Heart right ventricle (tissue), 16 donors: ENCODE measurements around the gene OXNAD1. TPM values are rescaled to one million over a fixed set of nuclear protein-coding genes. Genes with fewer than 3 reads are reported as not detected.

Source experiments
- ATAC-seq, 8 donors: fragments of 200-7000 bp; cut with Tn5 transposase; one replicate each; pipeline ENCODE4 v1.9.1; 2020; ENCODE audit warnings: mild to moderate bottlenecking in 8 of 8, moderate library complexity in 8 of 8, moderate number of reproducible peaks in 1 of 8
- DNase-seq, 2 donors: peaks; one replicate each; pipeline ENCODE4 v3.0.0-alpha.2; 2020
- H3K27ac ChIP-seq, 10 donors: fragments of 200-600 bp; sonication (generic) in 2 of 10; one replicate each; pipeline versions ENCODE4 v1.5.0 to v1.8.0; 2020 to 2022; ENCODE audit warnings: mild to moderate bottlenecking in 3 of 10
- H3K27me3 ChIP-seq, 7 donors: fragments of 200-600 bp; one replicate each; pipeline ENCODE4 v1.8.0; 2021 to 2022; ENCODE audit warnings: mild to moderate bottlenecking in 2 of 7
- H3K36me3 ChIP-seq, 9 donors: fragments of 200-600 bp; sonication (generic) in 1 of 9; one replicate each; pipeline versions ENCODE4 v1.5.0 to v1.8.0; 2020 to 2022; ENCODE audit warnings: mild to moderate bottlenecking in 2 of 9
- H3K4me1 ChIP-seq, 9 donors: fragments of 200-600 bp; sonication (generic) in 1 of 9; one replicate each; pipeline versions ENCODE4 v1.5.0 to v1.8.0; 2020 to 2022; ENCODE audit warnings: mild to moderate bottlenecking in 4 of 9
- H3K4me3 ChIP-seq, 10 donors: fragments of 200-600 bp; sonication (generic) in 2 of 10; one replicate each; pipeline versions ENCODE4 v1.5.0 to v1.8.0; 2020 to 2022; ENCODE audit warnings: mild to moderate bottlenecking in 7 of 10, moderate library complexity in 2 of 10
- H3K9me3 ChIP-seq, 11 donors: fragments of 200-600 bp in 10 of 11; sonication (generic) in 2 of 11; one replicate each; pipeline versions ENCODE4 v1.5.0 to v1.8.0; 2013 to 2022; ENCODE audit warnings: mild to moderate bottlenecking in 2 of 11, control low read depth in 1 of 11, moderate library complexity in 1 of 11
- WGBS, 2 donors: extraction: QIAGEN DNeasy Blood & Tissue Kit; methylation state at CpG; one replicate each; pipeline ENCODE4 v1.1.7; 2013; ENCODE audit warnings: inconsistent platforms in 1 of 2; 5-methylcytosine and 5-hydroxymethylcytosine counted together
- intact Hi-C, 10 donors: fragments of 100-400 bp; cut with DNase I; formaldehyde crosslinking; loops; one replicate each; pipeline versions ENCODE4 v1.11.1 to v1.14.2; 2022
- polyA plus RNA-seq, 2 donors: library from polyadenylated mRNA; stranded (reverse); fragments of 200-250 nt; gene quantifications; one replicate each; pipeline ENCODE4 v1.2.3, GENCODE V29; 2013
- total RNA-seq, 10 donors: library from RNA; stranded (reverse); fragmentation: NEBNext Ultra II Directional in 3 of 10; extraction: Animal tissue kit (Norgen Biotek cat#: 25700) in 3 of 10; gene quantifications; one replicate each; pipeline versions ENCODE4 v1.2.1 to v1.2.4, GENCODE V29; 2021 to 2023
- TF ChIP-seq, protein P1 (sequence below), 9 donors: fragments of 200-600 bp; sonication (generic) in 2 of 9; IDR thresholded peaks; one replicate each; pipeline versions ENCODE4 v1.5.0 to v1.8.0; 2021 to 2022; ENCODE audit warnings: antibody characterized with exemption in 9 of 9, mild to moderate bottlenecking in 5 of 9, moderate library complexity in 1 of 9
- donor health status: Arrhythmogenic right ventricular cardiomyopathy.
- donor health status: ischemic (EF 13 %, LVEDD 7.1; RV severe dilation, severe dysfunction).
- donor health status: healthy with polysubstance abuse.
- donor health status: DM: no; HTN: yes; CAD: no.
- donor health status: DM: no; HTN: no; CAD: no.
- donor health status: ischemic (EF 25% LVEDD 6.9; RV normal size, moderate dysfunction).
- donor health status: ischemic (EF 25% LVEDD 5.7; RV mildly dilated, moderate dysfunction).
- donor health status: healthy.
- donor health status: DM: yes; HTN: yes; CAD: no.
- donor health status: Ischemic cardiomyopathy.
- donor health status: ischemic (EF 35%, LVEDD 5.7; RV mildly dilated, moderate dysfunction).
- donor health status: nonischemic (EF 11% LVEDD 7.7; RV severe dilation, severe dysfunction).
- donor health status: DM: yes; HTN: yes; CAD: no.
- donor health status: PGD.
- donor health status: ischemic (EF 29% LVEDD 5.4; RV normal size, mild dysfunction).
- donor health status: nonischemic (EF 23%, LVEDD 6.1; RV moderate dilation, normal function).

OXNAD1 gene
- total and polyA plus RNA-seq, 12 donors: 4.2 to 22.8 (median 17.1) TPM

- no peaks in the 10 kb centered on the region for H3K27me3 ChIP-seq
- no peak overlapping the region for H3K4me3 ChIP-seq
- H3K27ac ChIP-seq: no peak overlapping the region
- H3K9me3 ChIP-seq: no peaks in the 10 kb centered on the region
- ATAC-seq: no peak
- 76 to 78% methylated on average over 3 of the region's 3 CpGs for WGBS, 2 donors
- no peak for DNase-seq
- H3K36me3 ChIP-seq: no peaks in the 10 kb centered on the region
- intact Hi-C loops: loop anchor here (2.0 to 10.0 kb wide), 12 partner anchors 65 to 625 kb away; no protein-coding TSS in a partner anchor
- TF ChIP-seq, protein P1, sequence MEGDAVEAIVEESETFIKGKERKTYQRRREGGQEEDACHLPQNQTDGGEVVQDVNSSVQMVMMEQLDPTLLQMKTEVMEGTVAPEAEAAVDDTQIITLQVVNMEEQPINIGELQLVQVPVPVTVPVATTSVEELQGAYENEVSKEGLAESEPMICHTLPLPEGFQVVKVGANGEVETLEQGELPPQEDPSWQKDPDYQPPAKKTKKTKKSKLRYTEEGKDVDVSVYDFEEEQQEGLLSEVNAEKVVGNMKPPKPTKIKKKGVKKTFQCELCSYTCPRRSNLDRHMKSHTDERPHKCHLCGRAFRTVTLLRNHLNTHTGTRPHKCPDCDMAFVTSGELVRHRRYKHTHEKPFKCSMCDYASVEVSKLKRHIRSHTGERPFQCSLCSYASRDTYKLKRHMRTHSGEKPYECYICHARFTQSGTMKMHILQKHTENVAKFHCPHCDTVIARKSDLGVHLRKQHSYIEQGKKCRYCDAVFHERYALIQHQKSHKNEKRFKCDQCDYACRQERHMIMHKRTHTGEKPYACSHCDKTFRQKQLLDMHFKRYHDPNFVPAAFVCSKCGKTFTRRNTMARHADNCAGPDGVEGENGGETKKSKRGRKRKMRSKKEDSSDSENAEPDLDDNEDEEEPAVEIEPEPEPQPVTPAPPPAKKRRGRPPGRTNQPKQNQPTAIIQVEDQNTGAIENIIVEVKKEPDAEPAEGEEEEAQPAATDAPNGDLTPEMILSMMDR (IDR thresholded peaks at IDR 0.05): no peak
- peaks cover 0 to 21% (median 7%) of the 10 kb centered on the region in 9 donors for H3K4me1 ChIP-seq
Measured at GRCh38 chr3:16249886-16250285, 15.1 kb upstream of the OXNAD1 start.

DNA sequence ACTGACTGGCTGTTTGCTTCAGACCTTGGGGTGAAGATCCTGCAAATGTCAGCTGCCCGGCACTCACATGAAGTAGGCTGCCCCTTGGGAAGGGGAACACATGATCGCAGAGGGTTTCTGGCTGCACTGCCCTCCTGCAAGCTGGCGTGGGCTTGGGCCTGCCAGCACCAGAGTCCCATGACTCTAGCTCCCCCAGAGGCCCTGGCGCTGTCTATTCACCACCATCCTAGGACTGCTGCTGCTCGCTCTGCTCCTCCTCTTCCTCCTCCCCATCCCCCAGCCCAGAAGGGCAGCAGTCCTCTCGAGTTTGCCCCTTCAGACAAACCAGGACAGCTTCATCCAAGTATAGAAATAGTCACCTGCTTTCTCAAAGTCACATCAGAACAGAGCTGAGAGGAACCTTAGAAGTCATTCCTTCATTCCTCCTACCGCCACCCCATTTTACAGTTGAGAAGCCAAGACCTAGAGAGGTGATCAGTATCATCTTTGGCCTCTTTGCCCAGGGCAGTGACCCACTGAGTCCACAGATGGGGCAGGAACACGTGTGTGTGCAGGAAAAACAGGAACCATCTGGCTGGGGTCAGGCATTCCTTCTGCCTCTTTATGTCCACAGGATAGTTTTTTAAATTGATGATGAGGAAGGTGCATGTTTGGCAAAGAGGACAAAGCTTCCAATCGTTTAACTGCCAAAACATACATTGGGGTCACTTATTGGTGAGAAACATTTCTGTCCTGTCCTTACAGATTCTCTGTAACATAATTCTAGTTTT is 13.5 kb upstream of the OXNAD1 start:
- peaks cover 0 to 17% (median 2%) of the 10 kb centered on the region in 9 donors for H3K4me1 ChIP-seq
- intact Hi-C loops: loop anchor here in 2 of 10 donors (5.0 to 10.0 kb wide), 2 partner anchors 429 to 617 kb away; no protein-coding TSS in a partner anchor
- H3K9me3 ChIP-seq: no peaks in the 10 kb centered on the region
- ATAC-seq (no peak), DNase-seq (no peak)
- TF ChIP-seq, protein P1 (IDR thresholded peaks at IDR 0.05): no peak
- 74 to 78% methylated on average over 9 of the region's 9 CpGs for WGBS, 2 donors
- H3K36me3 ChIP-seq: peaks cover 0 to 3% (median 0%) of the 10 kb centered on the region in 9 donors
- H3K27me3 ChIP-seq: no peaks in the 10 kb centered on the region
- no peak overlapping the region for H3K4me3 ChIP-seq
- no peak overlapping the region for H3K27ac ChIP-seq

DNA sequence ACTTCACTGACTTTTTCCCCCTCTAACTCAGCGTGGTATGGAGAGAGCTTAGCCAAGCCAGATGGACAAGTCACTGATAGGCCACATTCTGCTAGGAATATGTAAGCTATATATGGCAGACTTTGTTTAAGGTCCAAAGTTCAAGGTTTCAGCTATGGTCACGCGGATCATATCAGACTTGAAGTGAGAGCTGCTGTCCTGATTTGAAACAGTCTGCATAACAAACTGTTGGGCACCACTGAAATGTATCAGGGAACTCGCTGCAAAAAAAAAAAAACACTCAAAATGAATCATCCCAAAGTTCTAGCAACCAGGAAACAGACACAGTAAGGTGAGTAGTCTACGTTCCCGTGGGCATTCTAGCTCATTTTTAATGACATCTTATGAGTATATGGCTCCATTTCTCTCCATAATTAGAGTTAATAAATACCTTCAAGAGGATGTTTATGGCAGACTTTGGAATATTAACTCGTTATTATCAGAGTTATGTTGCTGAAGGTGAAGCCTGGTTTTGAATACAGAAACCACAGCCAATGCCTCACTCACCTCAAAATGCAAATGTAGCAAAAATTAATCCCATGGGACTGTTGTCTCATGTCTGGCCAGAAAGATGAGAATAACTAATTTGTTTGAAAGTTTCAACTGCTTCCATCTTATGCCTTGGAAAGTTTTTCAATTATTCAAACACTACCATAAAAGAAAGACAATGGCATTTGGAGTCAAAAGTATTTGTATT is 12.6 kb upstream of the OXNAD1 start:
- no peak overlapping the region for H3K4me3 ChIP-seq
- TF ChIP-seq, protein P1 (IDR thresholded peaks at IDR 0.05): no peak
- DNase-seq (no peak), ATAC-seq (no peak)
- no peaks in the 10 kb centered on the region for H3K27me3 ChIP-seq
- H3K4me1 ChIP-seq: peaks cover 0 to 13% (median 5%) of the 10 kb centered on the region in 9 donors
- no peak overlapping the region for H3K27ac ChIP-seq
- 66 to 74% methylated on average over 7 of the region's 7 CpGs for WGBS, 2 donors
- peaks cover 0 to 10% (median 0%) of the 10 kb centered on the region in 9 donors for H3K36me3 ChIP-seq
- no peaks in the 10 kb centered on the region for H3K9me3 ChIP-seq
- intact Hi-C loops: loop anchor here in 2 of 10 donors (5.0 to 10.0 kb wide), 2 partner anchors 430 to 618 kb away; no protein-coding TSS in a partner anchor

DNA sequence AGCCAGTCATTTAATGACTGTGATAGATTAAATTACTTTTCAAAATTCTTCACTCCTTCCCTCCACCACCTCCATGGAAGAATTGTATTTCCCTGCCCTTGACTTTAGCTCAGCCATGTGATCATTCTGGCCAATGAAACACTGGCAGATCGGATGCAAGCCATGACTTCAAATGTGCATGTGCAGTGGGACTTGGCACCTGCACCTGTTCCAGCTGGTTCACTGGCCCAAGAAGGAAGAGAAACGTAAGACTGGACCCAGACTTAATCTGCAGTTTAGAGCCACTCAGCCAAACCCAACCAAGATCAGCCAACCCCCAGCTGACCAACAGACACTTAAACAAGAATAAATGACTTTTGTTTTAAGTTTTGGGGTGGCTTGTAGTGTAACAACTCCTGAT is 12.0 kb upstream of the OXNAD1 start:
- no peak overlapping the region for H3K4me3 ChIP-seq
- ATAC-seq: no peak
- TF ChIP-seq, protein P1 (IDR thresholded peaks at IDR 0.05): no peak

More for the DNA sequence above, 12.0 kb upstream of the OXNAD1 start:
- H3K27me3 ChIP-seq: no peaks in the 10 kb centered on the region
- DNase-seq: no peak
- intact Hi-C loops: loop anchor here in 2 of 10 donors (5.0 to 10.0 kb wide), 2 partner anchors 431 to 618 kb away; no protein-coding TSS in a partner anchor
- peaks cover 0 to 15% (median 4%) of the 10 kb centered on the region in 9 donors for H3K4me1 ChIP-seq
- 83 to 84% methylated on average over 2 of the region's 2 CpGs for WGBS, 2 donors
- no peaks in the 10 kb centered on the region for H3K9me3 ChIP-seq
- H3K27ac ChIP-seq: peak overlapping the region in 2 of 10 donors; percentile 2 to 24
- H3K36me3 ChIP-seq: peaks cover 0 to 13% (median 0%) of the 10 kb centered on the region in 9 donors
